LoVo (cell line): ENCODE results near the gene MAST4.
"Not testable (repeated sequence)": the region's sequence is repeated elsewhere in the genome, so short reads cannot be mapped to it uniquely, and the experiment has no call there.

Source experiments
- DNase-seq: peaks from one replicate; pipeline ENCODE4 v3.0.0-alpha.2; 2016; ENCODE audit warnings: low spot score

Gene MAST4

DNA sequence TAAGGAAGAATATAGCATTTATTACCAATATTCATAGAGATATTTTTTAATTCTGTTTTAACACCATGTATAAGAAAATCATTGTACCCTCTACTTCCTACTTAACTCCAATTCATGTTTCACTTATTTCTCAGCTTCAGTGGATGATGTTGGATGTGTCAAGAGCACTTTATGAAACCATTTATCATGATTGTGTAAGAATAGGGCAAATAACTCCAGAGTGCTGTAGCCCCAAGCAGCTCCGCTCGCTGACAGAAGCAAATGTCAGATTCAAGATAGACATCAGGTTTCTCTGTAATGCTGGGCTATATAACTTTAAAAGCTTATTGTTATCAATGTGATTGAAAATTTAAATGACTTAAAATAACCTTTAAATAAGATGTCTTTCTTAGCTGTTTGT lies 50.4 kb downstream of the MAST4 start:
- DNase-seq = no peak

- DNase-seq = no peak
These were observed 51.1 kb downstream of the MAST4 start for GRCh38 chr5:66647146-66647856.

DNA sequence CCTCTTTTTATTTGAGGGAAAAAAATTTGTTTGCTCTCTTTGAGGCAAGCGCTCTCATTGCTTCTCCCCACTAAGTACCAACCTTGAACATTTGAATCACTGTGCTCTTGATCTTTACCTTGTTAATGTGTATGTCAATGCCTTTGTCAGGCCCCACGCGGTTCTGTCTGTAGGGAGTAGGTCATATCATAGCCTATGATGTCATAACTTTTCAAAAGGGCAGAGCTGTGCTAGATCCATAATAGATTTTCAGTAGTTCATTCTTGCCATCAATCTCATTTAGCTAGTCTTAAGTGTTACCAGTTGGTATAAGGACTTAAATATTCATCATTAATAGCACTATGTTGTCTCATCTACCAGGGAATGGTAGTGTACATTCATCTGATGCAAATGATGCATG lies 56.6 kb downstream of the MAST4 start:
- DNase-seq = no peak

DNA sequence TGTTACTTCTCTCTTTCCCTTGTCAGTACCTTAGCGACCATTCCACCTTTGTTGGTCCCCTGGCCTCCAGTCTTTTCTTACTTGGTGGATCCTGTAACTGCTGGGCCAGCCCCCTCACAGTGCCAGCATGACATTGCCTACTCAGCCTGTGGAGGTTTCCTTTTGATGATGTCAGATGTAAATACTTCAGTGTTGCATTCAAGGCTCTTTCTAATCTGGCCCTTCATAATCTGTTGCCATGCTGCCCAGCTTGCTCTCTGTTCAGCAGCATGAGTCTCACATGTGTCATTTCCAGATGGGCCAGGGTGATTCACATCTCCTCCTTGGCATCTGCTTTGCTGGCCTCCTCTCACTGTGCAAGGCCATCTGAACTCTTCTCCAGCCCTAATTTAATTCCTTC lies 57.1 kb downstream of the MAST4 start:
- no peak for DNase-seq

- no peak for DNase-seq
These were observed 59.5 kb downstream of the MAST4 start for GRCh38 chr5:66655395-66656324.

- DNase-seq = no peak
These were observed 62.3 kb downstream of the MAST4 start for GRCh38 chr5:66658516-66658915.

DNA sequence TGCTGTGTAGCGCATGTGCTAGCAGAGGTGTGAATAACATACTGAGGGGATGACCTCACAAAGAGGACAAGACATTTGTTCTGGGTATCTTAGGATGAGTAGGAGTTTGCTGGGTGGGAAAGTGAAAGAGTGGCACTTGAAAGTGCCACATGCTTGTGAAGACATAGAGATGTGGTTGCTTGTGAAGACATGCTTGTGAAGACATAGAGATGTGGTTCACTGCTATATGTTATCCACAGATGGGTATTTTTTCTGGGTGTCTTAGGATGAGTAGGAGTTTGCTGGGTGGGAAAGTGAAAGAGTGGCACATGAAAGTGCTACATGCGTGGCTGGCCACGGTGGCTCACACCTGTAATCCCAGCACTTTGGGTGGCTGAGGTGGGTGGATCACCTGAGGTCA lies 63.6 kb downstream of the MAST4 start:
- no peak for DNase-seq

GRCh38 chr5:66660396-66660795 lies 64.2 kb downstream of the MAST4 start:
- no peak for DNase-seq

DNA sequence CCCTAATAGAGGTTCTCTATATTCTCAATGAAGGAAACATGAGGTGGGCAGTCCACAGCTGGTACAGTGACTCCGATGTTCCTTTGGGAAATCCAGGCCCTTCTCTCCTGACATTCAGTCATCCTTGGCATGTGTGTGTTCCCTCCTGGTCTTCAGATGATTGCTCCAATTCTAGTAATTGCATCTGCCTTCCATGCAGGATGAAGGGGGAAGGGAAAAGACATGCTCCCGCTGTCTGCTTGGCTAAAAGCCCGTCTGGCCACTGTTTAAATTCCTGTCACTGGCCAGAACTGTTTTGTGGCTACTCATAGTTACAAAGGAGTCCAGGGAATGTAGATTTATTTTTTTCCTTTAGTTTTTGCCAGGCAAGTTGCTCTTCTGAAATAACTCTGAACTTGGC lies 65.0 kb downstream of the MAST4 start:
- DNase-seq = no peak

DNA sequence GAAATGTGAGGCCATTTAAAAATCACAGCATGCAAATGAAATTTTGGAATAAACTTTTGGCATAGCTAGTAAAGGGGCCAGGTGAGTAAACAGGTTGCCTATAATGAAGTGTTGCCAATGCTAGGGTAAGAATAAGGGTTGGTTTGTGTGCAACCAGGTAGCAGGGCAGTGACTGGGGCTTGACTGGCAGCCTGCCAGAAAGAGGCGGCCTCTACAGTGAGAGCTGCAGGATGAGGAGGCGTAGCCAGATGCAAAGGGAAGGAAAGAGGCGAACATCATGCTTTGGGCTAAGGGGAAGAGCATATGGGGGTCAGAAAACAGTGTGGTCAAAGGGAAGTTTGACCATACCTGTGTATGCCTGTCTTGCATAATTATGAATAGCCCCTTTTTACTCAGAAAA lies 70.6 kb downstream of the MAST4 start:
- DNase-seq = no peak

GRCh38 chr5:66669086-66669861 lies 73.1 kb downstream of the MAST4 start:
- DNase-seq = no peak

- no peak for DNase-seq
These were observed 73.6 kb downstream of the MAST4 start for GRCh38 chr5:66669862-66670195.

- DNase-seq = no peak
These were observed 75.1 kb downstream of the MAST4 start for GRCh38 chr5:66671305-66671704.

DNA sequence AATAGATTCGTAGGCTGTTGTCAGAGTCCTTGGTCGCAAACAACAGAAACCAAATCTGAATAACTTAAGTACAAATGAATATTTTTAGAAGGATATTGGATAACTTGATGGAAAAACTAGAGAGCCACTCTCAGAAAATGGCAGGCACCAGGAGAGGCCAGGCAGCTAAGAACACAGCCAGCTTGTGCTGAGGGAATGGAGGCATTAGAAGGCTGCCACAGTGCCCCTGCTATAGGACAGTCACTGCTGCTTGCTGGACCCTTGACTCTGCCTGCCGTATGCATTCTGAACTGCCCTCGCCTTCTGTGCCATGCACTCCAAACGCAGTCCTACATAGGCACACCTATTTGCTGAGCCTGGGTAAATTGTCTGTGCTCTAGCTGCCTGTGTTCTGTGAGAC lies 78.6 kb downstream of the MAST4 start:
- DNase-seq = no peak

GRCh38 chr5:66675406-66675805 lies 79.2 kb downstream of the MAST4 start:
- no peak for DNase-seq

DNA sequence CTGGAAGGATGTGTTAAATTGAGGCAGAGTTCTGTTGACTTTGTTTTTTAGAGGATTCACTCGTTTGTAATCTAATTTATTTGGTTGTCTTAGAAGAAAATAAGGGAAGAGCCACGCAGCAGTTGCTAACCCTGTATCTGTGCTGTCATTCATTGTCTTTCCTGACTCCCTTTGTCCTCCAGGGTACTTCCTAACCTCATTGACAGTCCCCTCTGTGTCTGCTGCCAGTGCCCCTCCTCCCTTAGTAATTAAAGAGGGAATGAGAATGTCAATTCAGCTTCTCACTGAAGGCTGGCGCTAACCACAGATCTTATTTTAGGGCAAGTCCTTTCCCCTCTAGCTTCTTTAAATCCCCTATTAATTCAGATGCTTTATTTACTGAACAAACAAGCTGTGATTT lies 84.0 kb downstream of the MAST4 start:
- no peak for DNase-seq

- DNase-seq = no peak
These were observed 84.6 kb downstream of the MAST4 start for GRCh38 chr5:66680804-66681203.

GRCh38 chr5:66684663-66685062 lies 88.5 kb downstream of the MAST4 start:
- DNase-seq = no peak

- DNase-seq = no peak
These were observed 93.5 kb downstream of the MAST4 start for GRCh38 chr5:66689522-66690220.

GRCh38 chr5:66694036-66694435 lies 97.8 kb downstream of the MAST4 start:
- no peak for DNase-seq

DNA sequence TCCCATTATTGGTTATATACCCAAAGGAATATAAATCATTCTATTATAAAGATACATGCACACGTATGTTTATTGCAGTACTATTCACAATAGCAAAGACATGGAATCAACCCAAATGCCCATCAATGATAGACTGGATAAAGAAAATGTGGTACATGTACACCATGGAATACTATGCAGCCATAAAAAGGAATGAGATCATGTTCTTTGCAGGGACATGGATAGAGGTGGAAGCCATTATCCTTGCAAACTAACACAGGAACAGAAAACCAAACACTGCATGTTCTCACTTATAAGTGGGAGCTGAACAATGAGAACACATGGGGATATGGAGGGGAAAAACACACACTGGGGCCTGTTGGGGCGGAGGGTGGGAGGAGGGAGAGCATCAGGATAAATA lies 99.6 kb downstream of the MAST4 start:
- not testable (repeated sequence) for DNase-seq
